EL (cell line): ENCODE data around the gene ANXA2.

Experiments
- DNase-seq: peaks from one replicate; pipeline ENCODE4 v3.0.0-alpha.2; 2016

The ANXA2 gene

GRCh38 chr15:60386615-60387014, 11.2 kb downstream of the ANXA2 start:
- DNase-seq = peak; percentile 2

- DNase-seq = peak; percentile 26
These were observed 11.9 kb downstream of the ANXA2 start for GRCh38 chr15:60385620-60386552.

GRCh38 chr15:60384526-60385126, 13.2 kb downstream of the ANXA2 start:
- no peak for DNase-seq

- peak; percentile 58 for DNase-seq
These were observed 13.7 kb downstream of the ANXA2 start for GRCh38 chr15:60384053-60384452.

- DNase-seq = peak; percentile 5
These were observed 14.8 kb downstream of the ANXA2 start for GRCh38 chr15:60382773-60383674.

- DNase-seq = peak; percentile 69
These were observed 16.5 kb downstream of the ANXA2 start for GRCh38 chr15:60381148-60381788.

GRCh38 chr15:60379525-60380274, 18.1 kb downstream of the ANXA2 start:
- peak; percentile 98 for DNase-seq

- no peak for DNase-seq
These were observed 18.6 kb downstream of the ANXA2 start for GRCh38 chr15:60379185-60379524.

GRCh38 chr15:60376677-60377095, 21.1 kb downstream of the ANXA2 start:
- no peak for DNase-seq

- DNase-seq = no peak
These were observed 22.5 kb downstream of the ANXA2 start for GRCh38 chr15:60375306-60375705.

- peak; percentile 98 for DNase-seq
These were observed 23.1 kb downstream of the ANXA2 start for GRCh38 chr15:60374628-60375081.

GRCh38 chr15:60374209-60374608, 23.6 kb downstream of the ANXA2 start:
- no peak for DNase-seq

- no peak for DNase-seq
These were observed 24.0 kb downstream of the ANXA2 start for GRCh38 chr15:60373745-60374144.

- DNase-seq = no peak
These were observed 24.5 kb downstream of the ANXA2 start for GRCh38 chr15:60373327-60373726.

GRCh38 chr15:60372756-60373155, 25.0 kb downstream of the ANXA2 start:
- no peak for DNase-seq

GRCh38 chr15:60372227-60372626, 25.6 kb downstream of the ANXA2 start:
- DNase-seq = no peak

GRCh38 chr15:60371175-60372051, 26.4 kb downstream of the ANXA2 start:
- DNase-seq = peak; percentile 99

- no peak for DNase-seq
These were observed 27.0 kb downstream of the ANXA2 start for GRCh38 chr15:60370869-60371136.

- no peak for DNase-seq
These were observed 27.5 kb downstream of the ANXA2 start for GRCh38 chr15:60370105-60370868.

- no peak for DNase-seq
These were observed 28.1 kb downstream of the ANXA2 start for GRCh38 chr15:60369696-60370095.

GRCh38 chr15:60364612-60364924, 33.2 kb downstream of the ANXA2 start:
- no peak for DNase-seq
